SIG-M5 (cell line): ENCODE measurements around the gene PPP3CA.
"Not testable (repeated sequence)": the region's sequence is repeated elsewhere in the genome, so short reads cannot be mapped to it uniquely, and the experiment has no call there.

Experiments used
- DNase-seq: peaks from one replicate; lab custom pipeline; 2025; lab: John Stamatoyannopoulos, UW

Gene PPP3CA

DNA sequence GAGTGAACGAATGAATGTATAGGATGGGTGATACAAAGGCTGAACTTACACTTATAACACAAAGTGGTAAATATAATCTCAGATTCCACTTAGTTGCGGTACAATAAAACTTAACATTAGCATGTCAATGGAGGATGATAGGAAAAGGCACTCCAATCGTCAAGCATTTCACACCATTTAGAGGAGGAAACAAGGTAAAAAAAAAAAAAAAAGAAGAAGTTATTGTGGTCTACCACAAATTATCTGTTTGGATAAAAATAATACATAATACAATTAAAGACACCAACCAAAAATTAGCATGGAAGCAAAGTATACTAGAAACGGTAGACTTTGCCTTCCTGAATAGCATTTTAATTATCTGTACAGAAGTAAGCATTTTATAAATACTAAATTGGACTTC is 205.5 kb downstream of the PPP3CA start:
- DNase-seq, result no peak

DNA sequence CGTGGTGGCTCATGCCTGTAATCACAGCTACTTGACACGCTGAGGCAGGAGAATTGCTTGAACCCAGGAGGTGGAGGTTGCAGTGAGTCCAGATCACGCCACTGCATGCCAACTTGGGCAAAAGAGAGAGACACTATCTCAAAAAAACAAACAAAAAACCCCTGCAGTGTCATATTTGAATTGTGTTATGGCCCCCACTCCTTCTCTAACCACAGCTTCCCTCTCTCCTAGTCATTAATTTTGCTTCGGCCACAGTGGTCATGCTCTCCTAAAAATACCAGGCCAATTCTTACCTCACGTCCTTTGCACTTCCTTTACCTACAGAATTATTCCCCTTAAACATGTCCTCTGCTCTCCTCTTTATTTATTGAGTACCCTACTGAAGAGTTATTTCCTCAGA is 206.1 kb downstream of the PPP3CA start:
- no peak for DNase-seq

DNA sequence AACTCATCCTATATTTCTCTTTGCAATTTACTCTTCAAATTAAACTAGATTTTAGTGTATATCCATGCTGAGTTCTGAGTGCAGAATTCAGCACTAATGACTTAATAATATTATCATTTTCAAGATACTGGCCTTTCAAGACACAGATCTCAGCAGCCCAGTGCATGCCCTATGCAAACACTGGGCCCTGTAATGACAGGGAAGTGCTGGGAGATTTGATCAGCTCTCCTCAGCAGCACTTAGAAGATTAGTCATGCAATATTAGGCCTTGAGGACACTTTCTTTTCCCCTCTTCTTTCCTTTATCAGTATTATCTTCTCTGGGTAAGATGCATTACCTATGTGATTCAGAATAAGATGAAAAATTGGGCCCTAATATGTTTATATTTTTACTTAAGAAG is 207.1 kb downstream of the PPP3CA start:
- no peak for DNase-seq

DNA sequence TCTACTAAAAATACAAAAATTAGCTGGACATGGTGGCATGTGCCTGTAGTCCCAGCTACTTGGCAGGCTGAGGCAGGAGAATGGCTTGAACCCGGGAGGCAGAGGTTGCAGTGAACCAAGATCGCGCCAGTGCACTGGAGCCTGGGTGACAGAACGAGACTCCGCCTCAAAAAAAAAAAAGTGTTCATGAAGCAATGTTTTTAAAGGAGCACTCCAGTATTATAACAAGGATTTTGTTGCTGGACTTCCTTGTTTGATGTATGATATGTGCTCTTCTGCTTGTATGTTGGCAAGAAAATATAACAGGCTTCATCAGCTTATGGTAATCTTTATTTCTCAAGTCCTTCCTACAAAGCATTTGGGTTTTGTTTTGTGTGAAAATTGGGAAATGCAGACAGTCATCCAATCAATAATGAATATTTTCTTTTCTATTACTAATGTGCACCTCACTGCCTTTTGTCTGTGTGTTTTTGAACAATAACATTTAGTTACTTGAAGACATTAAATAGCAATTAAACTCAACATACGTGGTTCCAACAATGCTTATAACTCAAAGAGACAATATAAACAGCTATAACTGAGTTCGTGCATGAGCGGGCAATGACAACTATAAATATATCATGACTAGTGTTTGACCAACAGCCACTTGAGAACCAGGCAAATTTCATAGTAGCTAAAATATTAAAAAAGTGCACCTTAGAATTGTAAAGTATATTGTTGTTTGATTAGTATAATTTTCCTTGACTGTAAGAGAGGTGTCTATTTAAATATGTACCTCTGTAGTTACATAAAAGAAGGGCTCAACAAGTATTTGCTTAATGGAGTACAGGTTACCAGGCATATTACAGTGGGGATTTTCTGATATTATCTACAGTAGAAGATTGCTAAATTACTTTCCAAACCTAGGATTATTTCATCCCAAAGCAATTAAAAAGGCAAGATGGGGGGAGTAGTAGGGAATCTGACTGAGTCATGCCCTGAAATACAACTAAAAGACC is 210.7 kb downstream of the PPP3CA start:
- DNase-seq, result no peak

DNA sequence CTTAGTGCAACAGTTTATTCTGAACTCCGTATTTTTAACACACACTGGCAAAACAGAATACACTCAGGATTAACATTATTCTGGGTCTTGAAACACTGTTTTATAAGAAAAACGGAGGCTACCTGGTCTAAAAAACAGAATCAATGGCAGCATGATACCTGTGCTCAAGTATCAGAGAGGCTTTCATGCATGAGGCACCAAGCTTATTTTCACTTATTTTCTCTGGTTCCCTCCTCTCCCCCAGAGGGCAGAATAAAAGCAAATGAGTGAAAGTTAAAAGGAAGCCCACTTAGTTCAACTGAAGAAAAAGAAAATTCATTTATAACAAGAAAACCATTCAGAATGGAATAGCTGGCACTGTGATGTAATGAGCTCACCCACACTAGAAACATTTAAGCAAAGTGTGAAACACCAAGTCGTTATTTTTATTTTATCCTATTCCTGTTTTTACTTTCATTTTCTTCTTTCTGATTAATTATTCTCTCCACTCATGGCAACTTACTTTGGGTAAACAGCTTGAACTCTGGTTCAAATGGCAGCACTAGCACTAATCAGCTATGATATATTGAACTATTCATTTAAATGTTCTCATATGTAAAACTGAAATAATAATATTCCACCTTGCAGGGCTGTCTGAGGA is 211.8 kb downstream of the PPP3CA start:
- no peak for DNase-seq

DNA sequence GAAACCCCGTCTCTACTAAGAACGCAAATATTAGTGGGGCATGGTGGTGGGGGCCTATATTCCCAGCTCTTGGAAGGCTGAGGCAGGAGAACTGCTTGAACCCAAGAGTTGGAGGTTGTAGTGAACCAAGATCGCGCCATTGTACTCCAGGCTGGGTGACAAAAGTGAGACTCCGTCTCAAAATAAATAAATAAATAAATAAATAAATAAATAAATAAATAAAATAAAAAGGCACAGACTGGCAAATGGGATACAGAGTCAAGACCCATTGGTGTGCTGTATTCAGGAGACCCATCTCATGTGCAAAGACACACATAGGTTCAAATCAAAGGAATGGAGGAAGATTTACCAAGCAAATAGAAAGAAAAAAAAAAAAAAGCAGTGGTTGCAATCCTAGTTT is 216.3 kb downstream of the PPP3CA start:
- DNase-seq, result not testable (repeated sequence)

DNA sequence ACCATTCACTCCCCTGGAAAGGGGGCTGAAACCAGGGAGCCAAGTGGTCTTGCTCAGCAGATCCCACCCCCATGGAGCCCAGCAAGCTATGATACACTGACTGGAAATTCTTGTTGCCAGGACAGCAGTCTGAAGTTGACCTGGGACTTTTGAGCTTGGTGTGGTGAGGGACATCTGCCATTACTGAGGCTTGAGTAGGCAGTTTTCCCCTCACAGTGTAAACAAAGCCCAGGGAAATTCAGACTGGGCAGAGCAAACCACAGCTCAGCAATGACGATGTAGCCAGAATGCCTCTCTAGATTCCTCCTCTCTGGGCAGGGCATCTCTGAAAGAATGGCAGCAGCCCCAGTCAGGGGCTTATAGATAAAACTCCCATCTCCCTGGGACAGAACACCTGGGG is 218.4 kb downstream of the PPP3CA start:
- not testable (repeated sequence) for DNase-seq

DNA sequence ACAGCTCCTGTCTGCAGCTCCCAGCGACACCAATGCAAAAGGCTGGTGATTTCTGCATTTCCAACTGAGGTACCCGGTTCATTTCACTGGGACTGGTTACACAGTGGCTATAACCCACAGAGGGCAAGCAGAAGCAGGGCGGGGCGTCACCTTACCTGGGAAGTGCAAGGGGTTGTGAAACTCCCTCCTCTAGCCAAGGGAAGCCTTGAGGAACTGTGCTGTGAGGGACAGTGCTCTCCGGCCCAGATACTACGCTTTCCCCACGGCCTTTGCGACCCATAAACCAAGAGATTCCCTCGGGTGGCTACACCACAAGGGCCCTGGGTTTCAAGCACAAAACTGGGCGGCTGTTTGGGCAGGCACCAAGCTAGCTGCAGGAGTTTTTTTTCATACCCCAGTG is 218.9 kb downstream of the PPP3CA start:
- DNase-seq, result no peak

DNA sequence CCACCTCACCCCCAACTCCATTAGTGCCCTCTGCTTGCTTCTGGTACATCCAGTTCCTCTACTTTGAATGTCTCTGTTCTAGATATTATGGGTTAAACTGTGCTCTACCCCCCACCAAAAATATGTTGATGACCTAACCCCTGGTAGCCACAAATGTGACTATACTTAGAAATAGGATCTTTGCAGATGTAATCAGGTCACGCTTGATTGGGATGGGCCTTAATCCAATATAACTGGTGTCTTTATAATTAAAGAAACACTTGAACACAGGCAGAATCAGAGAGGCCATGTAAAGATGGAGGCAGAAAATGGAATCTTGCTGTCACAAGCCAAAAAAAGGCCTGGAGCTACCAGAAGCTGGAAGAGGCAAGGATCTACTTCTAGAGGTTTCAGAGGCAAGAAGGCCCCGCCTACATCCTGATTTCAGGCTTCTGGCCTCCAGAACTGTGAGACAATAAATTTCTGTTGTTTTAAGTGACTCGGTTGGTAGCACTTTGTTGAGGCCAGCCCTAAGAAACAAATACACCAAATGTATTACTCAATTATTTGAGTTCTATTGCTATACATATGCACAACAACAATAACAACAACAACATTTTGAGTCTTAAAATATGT is 220.0 kb downstream of the PPP3CA start:
- DNase-seq, result no peak

DNA sequence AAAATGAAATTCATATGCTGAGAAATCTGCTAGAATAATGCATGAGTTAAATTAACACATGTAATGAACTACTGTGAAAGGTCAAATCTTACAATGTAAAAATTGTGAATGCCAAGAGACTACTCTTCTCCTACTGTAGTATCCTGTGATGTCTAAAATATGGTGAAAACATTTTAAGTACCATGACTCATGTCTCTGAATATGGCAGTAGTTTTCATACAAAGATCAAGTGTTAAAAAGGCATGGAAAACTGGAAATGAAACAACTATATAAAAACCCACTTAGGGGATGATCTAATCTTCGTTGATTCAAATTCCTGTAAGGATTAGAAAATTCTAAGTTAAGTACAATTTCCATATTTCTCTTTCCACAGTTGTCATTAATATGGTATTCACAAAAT is 221.3 kb downstream of the PPP3CA start:
- DNase-seq, result no peak

DNA sequence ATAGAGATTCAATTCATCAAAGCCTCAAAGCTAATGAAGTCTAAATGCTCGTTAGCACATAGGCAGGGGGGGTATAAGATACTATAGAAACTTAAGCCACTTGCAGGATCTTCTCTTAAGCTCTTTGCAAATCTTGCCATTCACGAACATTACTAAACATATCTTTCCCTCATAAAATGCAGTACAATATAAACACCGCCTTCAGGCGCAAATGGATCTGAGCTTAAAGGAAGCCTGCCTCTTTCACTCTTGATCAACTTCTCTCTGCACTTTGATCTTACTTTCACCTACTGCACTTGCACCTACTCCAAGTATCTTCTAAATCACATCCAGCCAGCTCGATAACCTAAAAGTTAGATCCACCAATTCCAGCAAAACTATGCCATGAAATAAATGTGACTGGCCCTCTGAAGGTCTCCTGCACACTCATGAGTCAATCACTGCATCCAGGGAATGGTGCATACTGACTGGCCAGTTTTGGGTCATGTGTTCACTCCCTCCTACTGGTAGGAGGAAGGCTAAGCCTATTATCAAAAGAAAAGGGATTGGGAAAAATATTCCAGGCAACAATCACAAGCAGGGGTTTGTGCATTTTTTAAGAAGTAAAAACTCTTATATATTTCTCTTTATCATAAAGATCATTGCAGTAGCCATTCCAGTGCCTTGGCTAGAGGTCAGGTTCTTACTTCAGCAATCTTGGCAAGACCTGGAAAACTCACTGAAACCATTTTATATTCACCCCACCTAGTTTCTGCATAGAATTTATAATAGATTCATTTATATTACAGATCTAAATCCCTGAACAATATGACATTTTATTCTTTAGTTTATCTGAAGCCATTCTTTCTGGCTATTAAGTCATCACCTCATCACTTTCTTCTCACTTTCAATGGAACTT is 222.0 kb downstream of the PPP3CA start:
- DNase-seq, result no peak

DNA sequence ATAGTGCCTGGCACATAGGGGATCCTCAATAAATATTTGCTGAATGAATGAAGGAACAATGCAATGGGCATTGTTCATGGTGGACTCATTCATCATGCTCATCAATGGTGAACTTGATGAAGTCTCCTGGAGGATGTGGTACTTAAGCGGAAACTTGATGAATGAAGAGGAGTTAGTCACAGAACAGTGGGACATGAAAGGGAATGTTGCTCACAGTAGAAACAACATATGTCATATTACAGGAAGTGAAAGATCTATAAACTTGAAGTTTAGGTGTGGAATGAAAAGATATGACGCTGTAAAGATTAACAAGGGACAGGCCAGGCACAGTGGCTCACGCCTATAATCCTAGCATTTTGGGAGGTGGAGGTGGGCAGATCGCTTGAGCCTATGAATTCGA is 224.1 kb downstream of the PPP3CA start:
- DNase-seq, result no peak

DNA sequence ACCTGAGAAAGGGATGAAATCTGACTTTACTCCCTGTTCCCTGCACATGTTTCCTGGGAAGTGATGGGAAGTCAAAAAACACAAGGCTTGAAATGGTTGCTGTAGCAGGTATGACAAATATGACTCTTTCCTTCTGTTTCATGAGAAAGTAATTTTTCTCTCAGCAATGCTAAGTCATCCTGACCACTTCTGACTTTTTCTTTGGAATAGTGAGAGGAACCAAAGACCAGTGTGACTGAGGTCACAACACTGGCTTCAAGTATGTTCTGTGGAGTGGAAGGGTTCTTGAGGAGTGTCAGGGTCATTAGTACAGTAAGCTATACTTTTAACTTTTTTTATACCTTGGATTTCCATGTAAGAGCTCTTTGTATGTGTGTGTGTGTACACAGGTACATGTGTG is 225.3 kb downstream of the PPP3CA start:
- DNase-seq, result no peak

DNA sequence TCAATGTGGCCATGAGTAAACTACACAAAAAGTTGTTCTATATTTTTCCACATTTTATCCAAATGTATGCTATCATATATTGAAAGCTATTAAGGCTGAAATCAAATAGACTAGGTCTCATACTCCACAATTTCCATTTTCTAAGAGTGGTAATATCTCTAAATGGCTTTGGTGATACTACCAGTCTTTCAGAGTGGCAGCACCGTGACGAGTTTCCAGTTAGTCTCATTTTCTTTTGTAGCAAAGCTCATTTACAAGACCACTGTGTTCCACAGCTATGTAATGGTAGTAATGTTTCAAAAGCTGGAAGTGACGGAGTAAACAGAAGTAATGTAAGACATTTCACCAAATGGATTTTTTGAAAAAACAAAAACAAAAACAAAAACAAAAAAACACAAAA is 228.2 kb downstream of the PPP3CA start:
- DNase-seq, result no peak

DNA sequence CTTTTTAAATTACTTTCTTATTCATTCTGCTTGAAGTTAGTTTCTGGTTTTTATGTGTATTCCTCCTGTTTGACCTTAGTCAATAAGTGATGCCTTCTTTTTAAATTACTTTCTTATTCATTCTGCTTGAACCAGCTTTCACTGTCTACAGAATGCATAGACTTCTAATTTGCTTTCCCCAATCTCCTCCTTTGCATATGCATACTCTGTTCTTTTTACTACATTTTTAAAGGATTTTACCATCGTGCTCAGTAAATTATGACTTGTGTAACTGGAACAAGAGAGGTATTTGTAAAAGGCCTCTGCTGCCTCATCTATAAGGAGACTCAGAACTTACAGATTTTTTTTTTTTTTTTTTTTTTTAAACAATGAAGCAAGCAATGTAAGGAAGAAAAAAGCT is 228.7 kb downstream of the PPP3CA start:
- no peak for DNase-seq

DNA sequence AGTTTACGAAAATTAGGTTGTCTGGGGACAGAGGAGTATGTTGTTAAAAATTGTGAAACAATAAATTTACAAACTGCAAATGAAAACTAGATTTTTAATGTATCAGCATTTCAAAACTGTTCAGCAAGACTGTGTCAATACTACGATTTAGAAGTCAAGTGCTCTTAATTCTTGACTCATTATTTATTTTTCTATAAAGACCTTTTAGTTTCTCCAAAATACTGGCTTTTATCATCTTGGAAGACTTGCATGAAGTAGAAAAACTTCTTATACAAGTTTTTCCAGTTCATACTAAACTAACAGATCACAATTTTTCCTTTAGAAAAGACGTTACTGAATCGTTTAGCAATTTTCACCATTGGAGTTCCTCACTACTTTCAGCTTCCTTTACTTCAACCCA is 231.4 kb downstream of the PPP3CA start:
- DNase-seq, result no peak

DNA sequence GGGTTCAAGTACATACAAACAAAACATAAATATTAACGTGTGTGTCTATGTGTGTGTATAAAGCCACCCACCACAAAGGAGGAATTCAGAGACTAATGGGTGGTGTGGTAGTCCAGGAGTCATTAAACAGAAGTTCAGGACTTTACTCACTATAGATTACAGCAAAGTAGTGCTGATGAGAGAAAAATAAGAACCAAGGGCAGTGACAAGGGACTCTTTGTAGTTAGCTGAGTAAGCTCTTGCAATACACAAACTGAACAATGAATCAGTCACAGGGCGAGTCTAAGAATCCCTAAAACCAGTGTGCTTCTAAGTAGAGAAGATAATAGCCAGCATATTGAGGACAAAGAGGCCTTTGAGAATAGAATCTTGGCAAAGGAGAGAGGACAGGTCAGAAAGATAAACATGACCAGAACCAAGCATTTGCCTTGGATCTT is 232.4 kb downstream of the PPP3CA start:
- DNase-seq, result no peak

DNA sequence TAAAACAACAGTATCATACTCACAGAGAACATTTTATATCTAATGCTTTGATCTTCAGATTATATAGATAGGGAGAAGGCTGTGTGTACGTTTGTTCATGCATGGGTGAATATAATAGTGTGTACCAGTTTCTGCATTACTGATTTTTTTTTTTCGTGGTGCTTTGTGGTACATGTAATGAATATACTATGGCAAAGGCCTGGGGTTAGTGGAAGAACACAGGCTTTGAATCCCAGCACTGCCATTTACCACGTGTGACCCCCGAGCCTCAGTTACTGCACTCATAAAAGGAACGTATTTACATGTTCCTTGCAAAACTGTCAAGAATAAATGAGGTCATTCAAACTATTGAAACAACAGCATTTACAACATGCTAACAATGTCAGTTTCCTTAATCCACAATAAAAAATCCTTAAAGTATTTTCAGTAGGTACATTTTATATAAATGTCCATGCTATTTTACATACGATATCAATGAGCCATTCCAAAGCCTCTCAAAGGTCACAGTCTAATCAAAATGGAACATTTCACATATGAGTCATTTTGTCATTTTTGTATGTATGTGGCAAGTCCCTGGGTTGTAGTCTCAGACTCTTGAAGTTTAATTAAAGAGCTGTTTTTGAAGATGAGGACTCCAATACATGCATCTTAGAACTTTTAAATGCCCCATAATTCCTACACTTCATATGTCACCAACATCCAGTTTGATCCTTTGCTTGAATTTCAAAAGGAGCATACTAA is 242.8 kb downstream of the PPP3CA start:
- no peak for DNase-seq

DNA sequence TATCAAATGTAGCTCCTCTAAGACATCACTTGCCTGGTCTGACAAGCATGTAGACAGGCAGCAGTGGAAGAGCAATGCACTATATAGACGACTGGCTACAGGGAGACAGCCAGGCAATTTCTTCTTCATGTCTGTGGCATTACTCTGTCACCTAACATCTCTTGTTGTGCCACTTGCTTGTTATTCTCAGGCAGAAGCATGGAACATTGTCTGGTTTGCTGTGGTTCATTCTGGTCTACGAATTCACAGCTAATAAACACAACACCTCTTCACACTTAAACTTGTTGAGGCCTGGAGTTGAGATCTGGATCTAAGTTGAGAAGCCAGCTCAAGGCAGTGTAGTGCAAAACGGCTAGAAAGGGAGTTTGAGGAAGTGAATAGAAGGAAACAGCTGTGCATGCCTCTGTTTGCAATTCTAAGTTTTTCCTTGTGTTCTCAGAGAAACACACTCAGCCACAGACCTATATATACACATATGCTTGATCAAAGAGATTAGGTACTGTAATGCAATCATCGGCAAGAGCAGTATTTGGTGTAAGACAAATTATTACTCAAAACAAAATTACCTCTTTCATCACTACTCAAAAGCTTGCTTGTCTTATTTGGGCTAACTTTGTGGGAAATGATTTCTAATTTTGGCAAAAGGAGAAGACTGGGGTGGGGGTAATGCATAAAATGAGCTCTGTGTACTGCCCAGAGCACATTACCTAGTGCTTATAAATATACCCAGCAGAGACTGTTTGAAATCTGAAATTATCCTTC is 243.8 kb downstream of the PPP3CA start:
- peak; percentile 66 for DNase-seq

DNA sequence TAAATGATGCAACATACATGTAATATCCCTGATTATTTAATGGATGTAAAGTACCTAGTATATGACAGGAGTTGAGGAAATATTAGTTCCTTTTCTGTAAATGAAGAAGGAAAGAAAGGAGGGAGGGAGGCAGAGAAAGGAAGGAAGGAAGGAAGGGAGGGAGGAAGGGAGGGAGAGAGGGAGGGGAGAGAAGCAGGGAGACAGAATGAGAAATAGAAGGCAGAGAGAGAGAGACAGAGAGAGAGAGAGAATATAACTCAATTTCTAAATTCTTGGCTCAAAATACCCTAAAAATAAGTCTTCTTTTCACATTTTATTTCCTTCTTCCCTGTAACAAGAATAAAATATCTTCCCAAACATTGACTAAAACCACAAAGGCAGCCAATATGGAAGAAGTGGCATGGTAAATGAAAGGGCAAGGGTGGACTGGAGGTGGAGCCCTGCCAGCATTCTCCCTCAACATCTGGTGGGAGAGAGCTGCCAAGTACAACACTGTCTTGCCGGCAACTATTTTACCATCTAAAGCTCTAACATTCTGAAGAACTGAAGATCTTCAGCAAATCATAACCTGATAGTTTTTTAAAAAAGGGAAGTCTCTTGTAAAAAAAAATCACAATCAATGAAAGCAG is 245.1 kb downstream of the PPP3CA start:
- no peak for DNase-seq
